ENCODE measurements around the gene TTLL13. TPM values are rescaled to one million over a fixed set of nuclear protein-coding genes. Genes with fewer than 3 reads are reported as not detected.

Gene TTLL13
- total RNA-seq (2014; rRNA removed; shearing (Covaris generic)) (0.57 and 0.88 TPM in 2 replicates), total RNA-seq (2022) (0.77 and 1.3 TPM in 2 replicates), Bru-seq, nascent RNA (percentile 35 among the genes with signal in this experiment), BruChase-seq, experiment 1, labeled RNA remaining after a 6-hour chase (percentile 29 among the genes with signal in this experiment), BruChase-seq, experiment 2, labeled RNA remaining after a 2-hour chase (percentile 36 among the genes with signal in this experiment)
- long read RNA-seq = 0 reads

- no TSS peak for BruUV-seq (replicated peaks)
- Histone ChIP-seq H3K9me2 (ENCODE audit: insufficient read depth, low read length) (no peaks in the 10 kb centered on the region), H3K36me3 (ENCODE audit: insufficient read depth, low read length) (no peaks in the 10 kb centered on the region), H3K4me2 (ENCODE audit: low read length) (peak within 1 kb of the TSS; percentile 57), H3K4me1 (ENCODE audit: insufficient read depth, low read length, poor library complexity, severe bottlenecking) (peaks cover 6% of the 10 kb centered on the region), H3K9me3 (ENCODE audit: low read length) (no peaks in the 10 kb centered on the region), H4K20me1 (ENCODE audit: insufficient read depth, low read length) (no peaks in the 10 kb centered on the region), H3K4me3 (ENCODE audit: low read depth, low read length, poor library complexity, severe bottlenecking) (peak within 1 kb of the TSS; percentile 54), H3K79me2 (ENCODE audit: insufficient read depth, low read depth, low read length) (no peaks in the 10 kb centered on the region), H2AFZ (ENCODE audit: low read length) (peak within 1 kb of the TSS; percentile 28; the same call in 1 of the 2 replicates), H3K27ac (ENCODE audit: low read depth, low read length, poor library complexity, severe bottlenecking) (no peak within 1 kb of the TSS)
- intact Hi-C loops (cut with micrococcal nuclease; ENCODE audit: unreplicated experiment) = no loop called here
- peak; percentile 65 for DNase-seq (ENCODE audit: low spot score)
- TF ChIP-seq EZH2phosphoT487 (IDR thresholded peaks at IDR 0.05; ENCODE audit: borderline replicate concordance, low read depth, low read length) (no peak), CTCF (conservative IDR thresholded peaks at IDR 0.05; ENCODE audit: low read length) (no peak)
- CTCF ChIA-PET (ENCODE audit: unreplicated experiment) = interaction anchor here (0.6 to 1.0 kb wide), 2 partner anchors 13 to 130 kb away, joined by 3 read pairs; no protein-coding TSS in a partner anchor
- POLR2A ChIA-PET = interaction anchor here (0.7 kb wide), 3 partner anchors 13 to 675 kb away, joined by 3 to 9 read pairs (median 4); no protein-coding TSS in a partner anchor
Measured at GRCh38 chr15:90249203-90249863, at the start of gene TTLL13. Gene TTLL13 (plus strand): TSS chr15:90249556. CDS start chr15:90250631, 1,075 bp downstream.

DNA sequence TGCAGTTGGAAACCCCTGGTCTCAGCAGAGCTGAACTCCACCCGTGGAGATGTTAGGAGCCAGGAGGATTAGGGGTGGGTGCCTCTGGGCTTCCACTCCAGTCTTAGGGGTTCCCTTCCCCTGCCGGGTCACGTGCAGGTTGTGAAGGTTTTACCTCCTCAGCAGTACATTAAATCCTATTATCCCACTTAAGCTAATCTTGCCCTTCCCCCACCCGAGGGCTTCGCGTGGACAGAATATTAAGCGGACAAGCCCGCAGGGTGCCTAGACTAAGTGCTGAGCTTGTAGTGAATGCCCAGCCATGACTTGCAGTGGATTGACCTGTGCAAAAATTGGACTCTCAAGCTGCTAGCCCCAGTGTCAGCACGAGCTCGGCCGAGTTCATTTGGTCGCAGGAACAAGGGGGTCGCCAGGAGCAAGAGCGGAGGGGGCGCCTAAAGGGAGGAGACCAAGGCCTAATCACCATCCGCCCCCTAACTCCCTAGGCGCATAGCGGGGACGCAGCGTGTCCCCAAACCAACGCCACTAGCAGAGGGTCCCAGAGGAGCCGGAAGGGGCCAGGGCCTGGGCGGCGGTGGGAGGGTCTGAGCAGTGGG is 48.7 kb upstream of the TTLL13 start:
- ChIA-PET POLR2A (interaction anchor here (0.5 to 4.6 kb wide), 11 partner anchors 10 to 209 kb away, joined by 3 to 73 read pairs (median 4); partner anchors contain the start of genes CIB1 and GDPGP1), CTCF (ENCODE audit: unreplicated experiment) (interaction anchor here (0.6 to 1.8 kb wide), 4 partner anchors 9 to 513 kb away, joined by 3 to 9 read pairs (median 4); no protein-coding TSS in a partner anchor)
- peak; percentile 38 for DNase-seq (ENCODE audit: low spot score)
- Histone ChIP-seq H3K9me2 (ENCODE audit: insufficient read depth, low read length) (no peaks in the 10 kb centered on the region), H3K9me3 (ENCODE audit: low read length) (no peaks in the 10 kb centered on the region), H3K36me3 (ENCODE audit: insufficient read depth, low read length) (no peaks in the 10 kb centered on the region), H2AFZ (ENCODE audit: low read length) (peak overlapping the region; percentile 50), H3K79me2 (ENCODE audit: insufficient read depth, low read depth, low read length) (no peaks in the 10 kb centered on the region), H4K20me1 (ENCODE audit: insufficient read depth, low read length) (0 out of 2 replicates have a peak, but pooled peaks cover 5% of the 10 kb centered on the region), H3K27ac (ENCODE audit: low read depth, low read length, poor library complexity, severe bottlenecking) (no peak overlapping the region), H3K4me1 (ENCODE audit: insufficient read depth, low read length, poor library complexity, severe bottlenecking) (peaks cover 20% of the 10 kb centered on the region), H3K4me2 (ENCODE audit: low read length) (peak overlapping the region; percentile 87), H3K4me3 (ENCODE audit: low read depth, low read length, poor library complexity, severe bottlenecking) (peak overlapping the region; percentile 79)
- TF ChIP-seq CTCF (conservative IDR thresholded peaks at IDR 0.05; ENCODE audit: low read length) = no peak
- no peak for TF ChIP-seq EZH2phosphoT487 (IDR thresholded peaks at IDR 0.05; ENCODE audit: borderline replicate concordance, low read depth, low read length)
- BruUV-seq (replicated peaks) = no TSS peak
- intact Hi-C loops (cut with micrococcal nuclease; ENCODE audit: unreplicated experiment) = no loop called here

All from OCI-LY7 (cell line).